Kasumi-1 (cell line): ENCODE results near the gene TOLLIP.
A peak's percentile ranks its signal among the peaks of the same experiment; 100 is the strongest.
"Not testable (repeated sequence)": the region's sequence is repeated elsewhere in the genome, so short reads cannot be mapped to it uniquely, and the experiment has no call there.

ENCODE experiments used
- DNase-seq, 2 experiments: peaks; one replicate each; lab custom pipeline; 2025; lab: John Stamatoyannopoulos, UW

The TOLLIP gene

GRCh38 chr11:1309498-1310317 lies at the start of gene TOLLIP:
Gene TOLLIP, minus strand, starts transcription at chr11:1309632. Its CDS starts 134 bp downstream, at chr11:1309498.
- peak; percentile 93 to 94 for DNase-seq

- DNase-seq: not testable (repeated sequence)
Observed at GRCh38 chr11:1358931-1359330, 49.5 kb upstream of the TOLLIP start.

- DNase-seq: no peak
Observed at GRCh38 chr11:1358286-1358685, 48.9 kb upstream of the TOLLIP start.

GRCh38 chr11:1356478-1356960 lies 47.1 kb upstream of the TOLLIP start:
- DNase-seq: no peak

GRCh38 chr11:1356007-1356435 lies 46.6 kb upstream of the TOLLIP start:
- no peak for DNase-seq

GRCh38 chr11:1354125-1354938 lies 44.9 kb upstream of the TOLLIP start:
- DNase-seq: no peak

- DNase-seq: no peak
Observed at GRCh38 chr11:1353383-1354124, 44.1 kb upstream of the TOLLIP start.

GRCh38 chr11:1352696-1353382 lies 43.4 kb upstream of the TOLLIP start:
- DNase-seq: no peak

- no peak for DNase-seq
Observed at GRCh38 chr11:1351278-1351937, 42.0 kb upstream of the TOLLIP start.

GRCh38 chr11:1350086-1350725 lies 40.8 kb upstream of the TOLLIP start:
- DNase-seq: no peak

GRCh38 chr11:1349327-1350041 lies 40.1 kb upstream of the TOLLIP start:
- DNase-seq: no peak

GRCh38 chr11:1348796-1349326 lies 39.4 kb upstream of the TOLLIP start:
- no peak for DNase-seq

GRCh38 chr11:1348146-1348795 lies 38.8 kb upstream of the TOLLIP start:
- no peak for DNase-seq

- DNase-seq: not testable (repeated sequence)
Observed at GRCh38 chr11:1347411-1347999, 38.1 kb upstream of the TOLLIP start.

- no peak for DNase-seq
Observed at GRCh38 chr11:1346669-1347390, 37.4 kb upstream of the TOLLIP start.

- no peak for DNase-seq
Observed at GRCh38 chr11:1345737-1346513, 36.5 kb upstream of the TOLLIP start.

GRCh38 chr11:1344056-1344635 lies 34.7 kb upstream of the TOLLIP start:
- DNase-seq: no peak
